Adrenal gland (tissue), 12 donors: Measurements from ENCODE around the gene IPPK. TPM values are rescaled to one million over a fixed set of nuclear protein-coding genes. Genes with fewer than 3 reads are reported as not detected.
"Not testable (repeated sequence)": the region's sequence is repeated elsewhere in the genome, so short reads cannot be mapped to it uniquely, and the experiment has no call there.

Experiments
- DNase-seq, 7 donors: peaks; one replicate each; pipeline ENCODE4 v3.0.0-alpha.2; 2019 to 2020
- H3K27ac ChIP-seq, 5 donors: fragments of 200-600 bp; sonication (generic) in 4 of 5; 1 replicate in 3 of 5; 2 replicates in 2 of 5; pipeline versions ENCODE4 v1.5.1 to v1.8.0; 2016 to 2020; ENCODE audit warnings: mild to moderate bottlenecking in 1 of 5
- H3K27me3 ChIP-seq: fragments of 200-600 bp; 2 replicates; pipeline ENCODE4 v1.8.0; 2021
- H3K36me3 ChIP-seq, 2 donors: fragments of 200-600 bp; replicated peaks in 1 of 2; 1 replicate in 1 of 2; 2 replicates in 1 of 2; pipeline versions ENCODE4 v1.5.1 to v1.8.0; 2018 to 2022
- H3K4me1 ChIP-seq, 2 donors: fragments of 200-600 bp; replicated peaks in 1 of 2; 1 replicate in 1 of 2; 2 replicates in 1 of 2; pipeline versions ENCODE4 v1.5.1 to v1.8.0; 2018 to 2021
- H3K4me3 ChIP-seq, 4 donors: fragments of 200-600 bp; sonication (generic) in 3 of 4; one replicate each; pipeline ENCODE4 v1.5.1; 2016 to 2018
- H3K9me3 ChIP-seq, 3 donors: fragments of 200-600 bp; sonication (generic) in 1 of 3; replicated peaks in 1 of 3; 1 replicate in 2 of 3; 2 replicates in 1 of 3; pipeline versions ENCODE4 v1.5.1 to v1.8.0; 2016 to 2021
- POLR2A ChIP-seq, 2 donors: fragments of 450-650 bp; IDR thresholded peaks; one replicate each; pipeline ENCODE4 v1.6.1; 2017; ENCODE audit warnings: antibody characterized with exemption in 2 of 2, mild to moderate bottlenecking in 2 of 2, moderate library complexity in 1 of 2
- WGBS, 4 donors: extraction: QIAGEN DNeasy Blood & Tissue Kit in 2 of 4; methylation state at CpG; one replicate each; pipeline versions ENCODE4 v1.1.5 to v1.1.7; 2013 to 2017; 5-methylcytosine and 5-hydroxymethylcytosine counted together
- intact Hi-C, 2 donors: fragments of 100-400 bp; cut with DNase I; formaldehyde crosslinking; loops; one replicate each; pipeline versions ENCODE4 v1.14.1 to v1.15.0; 2022 to 2023
- polyA plus RNA-seq, 3 donors: library from polyadenylated mRNA; stranded (reverse); fragments of 200-250 nt in 2 of 3; fragments of 350-450 nt in 1 of 3; fragmentation: Illumina TruSeq in 1 of 3; extraction: RNeasy Lipid Tissue Mini Kit (QIAGEN cat#74804) in 1 of 3; gene quantifications; one replicate each; pipeline ENCODE4 v1.2.3, GENCODE V29; 2013 to 2014
- total RNA-seq, 9 donors: library from RNA; depleted of rRNA in 4 of 9; stranded (reverse); fragments of >200 nt in 4 of 9; fragments of 120-200 nt in 1 of 9; fragmentation: NEBNext Ultra II Directional in 1 of 9; extraction: Animal tissue kit (Norgen Biotek cat#: 25700) in 1 of 9; gene quantifications; one replicate each; pipeline versions ENCODE4 v1.1.0 to v1.2.4, GENCODE V29; 2013 to 2023
- TF ChIP-seq, protein P1 (sequence below), 6 experiments: fragments of 450-650 bp in 4 of 6; fragments of 200-600 bp in 2 of 6; sonication (generic) in 1 of 6; IDR thresholded peaks; 1 replicate in 5 of 6; 2 replicates in 1 of 6; pipeline versions ENCODE4 v1.5.1 to v1.8.0; 2016 to 2021; ENCODE audit warnings: antibody characterized with exemption in 6 of 6, mild to moderate bottlenecking in 2 of 6, moderate library complexity in 1 of 6
- donor health status: healthy with polysubstance abuse.
- donor health status: Bipolar disorder and iron deficiency.
- donor health status: DM: yes; HTN: yes; CAD: no.
- donor health status: DM: no; HTN: no; CAD: no.
- donor health status: DM: no; HTN: no; CAD: no.
- donor health status: DM: yes; HTN: yes; CAD: no.

Gene IPPK
- total and polyA plus RNA-seq, 12 donors: 2.9 to 22.2 (median 9.0) TPM

- WGBS, 4 donors: 96 to 100% (median 99%) methylated on average over 5 of the region's 5 CpGs
- no peak for TF ChIP-seq POLR2A (IDR thresholded peaks at IDR 0.05)
- TF ChIP-seq, protein P1, sequence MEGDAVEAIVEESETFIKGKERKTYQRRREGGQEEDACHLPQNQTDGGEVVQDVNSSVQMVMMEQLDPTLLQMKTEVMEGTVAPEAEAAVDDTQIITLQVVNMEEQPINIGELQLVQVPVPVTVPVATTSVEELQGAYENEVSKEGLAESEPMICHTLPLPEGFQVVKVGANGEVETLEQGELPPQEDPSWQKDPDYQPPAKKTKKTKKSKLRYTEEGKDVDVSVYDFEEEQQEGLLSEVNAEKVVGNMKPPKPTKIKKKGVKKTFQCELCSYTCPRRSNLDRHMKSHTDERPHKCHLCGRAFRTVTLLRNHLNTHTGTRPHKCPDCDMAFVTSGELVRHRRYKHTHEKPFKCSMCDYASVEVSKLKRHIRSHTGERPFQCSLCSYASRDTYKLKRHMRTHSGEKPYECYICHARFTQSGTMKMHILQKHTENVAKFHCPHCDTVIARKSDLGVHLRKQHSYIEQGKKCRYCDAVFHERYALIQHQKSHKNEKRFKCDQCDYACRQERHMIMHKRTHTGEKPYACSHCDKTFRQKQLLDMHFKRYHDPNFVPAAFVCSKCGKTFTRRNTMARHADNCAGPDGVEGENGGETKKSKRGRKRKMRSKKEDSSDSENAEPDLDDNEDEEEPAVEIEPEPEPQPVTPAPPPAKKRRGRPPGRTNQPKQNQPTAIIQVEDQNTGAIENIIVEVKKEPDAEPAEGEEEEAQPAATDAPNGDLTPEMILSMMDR (IDR thresholded peaks at IDR 0.05): no peak
- Histone ChIP-seq H3K27me3 (no peaks in the 10 kb centered on the region), H3K4me3 (no peak overlapping the region), H3K36me3 (peaks cover 0 to 54% of the 10 kb centered on the region in 2 donors), H3K4me1 (peaks cover 0 to 7% of the 10 kb centered on the region in 2 donors), H3K27ac (no peak overlapping the region), H3K9me3 (no peaks in the 10 kb centered on the region)
- intact Hi-C loops: loop anchor here (5.0 to 10.0 kb wide), 3 partner anchors 188 to 495 kb away; no protein-coding TSS in a partner anchor
- DNase-seq: peak in 1 of 7 donors; percentile 35
Measured at GRCh38 chr9:92632641-92633040, 37.3 kb downstream of the IPPK start.

- Histone ChIP-seq H3K36me3 (peaks cover 0 to 44% of the 10 kb centered on the region in 2 donors), H3K27ac (no peak overlapping the region), H3K4me1 (peaks cover 0 to 7% of the 10 kb centered on the region in 2 donors), H3K9me3 (no peaks in the 10 kb centered on the region), H3K27me3 (no peaks in the 10 kb centered on the region), H3K4me3 (no peak overlapping the region)
- TF ChIP-seq POLR2A (IDR thresholded peaks at IDR 0.05): no peak
- TF ChIP-seq, protein P1 (IDR thresholded peaks at IDR 0.05): no peak
- peak in 1 of 7 donors; percentile 33 for DNase-seq
- intact Hi-C loops: loop anchor here (5.0 to 10.0 kb wide), 3 partner anchors 187 to 494 kb away; no protein-coding TSS in a partner anchor
- WGBS, 4 donors: 89 to 94% (median 92%) methylated on average over 13 of the region's 13 CpGs
Measured at GRCh38 chr9:92631452-92632343, 38.2 kb downstream of the IPPK start.

DNA sequence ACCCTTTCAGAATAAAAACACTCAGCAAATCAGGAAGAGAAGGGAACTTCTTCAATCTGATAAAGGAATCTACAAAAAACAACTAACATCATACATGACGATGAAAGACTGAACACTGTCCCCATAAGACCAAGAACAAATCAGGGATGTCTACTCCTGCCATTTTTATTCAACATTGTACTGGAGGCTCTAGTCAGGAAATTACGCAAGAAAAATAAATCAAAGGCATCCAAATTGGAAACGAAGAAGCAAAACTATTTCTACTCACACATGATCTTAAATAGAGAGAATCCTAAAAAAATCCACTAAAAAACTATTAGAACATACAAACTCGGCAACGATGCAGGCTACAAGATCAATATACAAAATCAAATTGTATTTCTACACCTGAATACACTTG, 42.3 kb downstream of the IPPK start:
- Histone ChIP-seq H3K27ac (no peak overlapping the region), H3K36me3 (peaks cover 0 to 22% of the 10 kb centered on the region in 2 donors), H3K9me3 (no peaks in the 10 kb centered on the region), H3K4me3 (no peak overlapping the region), H3K27me3 (no peaks in the 10 kb centered on the region), H3K4me1 (no peaks in the 10 kb centered on the region)
- WGBS, 4 donors: 73 to 80% (median 77%) methylated on average over 5 of the region's 5 CpGs
- intact Hi-C loops: no loop called here
- no peak for DNase-seq
- no peak for TF ChIP-seq POLR2A (IDR thresholded peaks at IDR 0.05)
- TF ChIP-seq, protein P1 (IDR thresholded peaks at IDR 0.05): no peak

DNA sequence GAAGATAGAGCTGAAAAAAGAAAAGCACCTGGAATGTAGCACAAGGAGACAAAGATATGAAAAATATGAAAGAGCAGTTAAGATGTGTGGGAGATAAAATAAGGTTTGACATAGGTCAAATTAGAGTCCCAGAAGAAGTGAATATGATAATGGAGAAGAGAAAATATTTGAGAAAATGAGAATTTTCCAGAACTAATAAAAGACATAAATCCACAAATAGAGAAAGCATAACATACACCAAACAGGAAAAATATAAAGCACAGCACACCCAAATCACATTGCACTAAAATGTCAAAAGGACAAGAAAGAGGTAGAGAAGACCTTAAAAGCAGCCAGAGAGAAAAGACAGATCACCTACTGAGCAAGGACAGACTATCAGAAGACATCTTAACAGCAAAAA, 43.4 kb downstream of the IPPK start:
- TF ChIP-seq, protein P1 (IDR thresholded peaks at IDR 0.05): no peak
- TF ChIP-seq POLR2A (IDR thresholded peaks at IDR 0.05): no peak
- H3K4me3 ChIP-seq: no peak overlapping the region
- no peak overlapping the region for H3K27ac ChIP-seq
- H3K4me1 ChIP-seq: no peaks in the 10 kb centered on the region
- DNase-seq: no peak
- H3K36me3 ChIP-seq: peaks cover 0 to 10% of the 10 kb centered on the region in 2 donors
- H3K9me3 ChIP-seq: no peaks in the 10 kb centered on the region
- intact Hi-C loops: no loop called here
- no peaks in the 10 kb centered on the region for H3K27me3 ChIP-seq

GRCh38 chr9:92623936-92624335, 46.0 kb downstream of the IPPK start:
- H3K36me3 ChIP-seq, H3K27me3 ChIP-seq, H3K4me3 ChIP-seq, intact Hi-C loops, H3K9me3 ChIP-seq, H3K4me1 ChIP-seq, H3K27ac ChIP-seq, DNase-seq: not testable (repeated sequence)
- 97 to 100% (median 98%) methylated on average over 2 to 3 of the region's 3 CpGs for WGBS, 4 donors
